Measurements from ENCODE around the gene SCN7A. TPM values are rescaled to one million over a fixed set of nuclear protein-coding genes. Genes with fewer than 3 reads are reported as not detected.
"Not testable (repeated sequence)": the region's sequence is repeated elsewhere in the genome, so short reads cannot be mapped to it uniquely, and the experiment has no call there.

The SCN7A gene
- total and polyA plus RNA-seq, 4 donors, result 6.1 to 178 (median 23.6) TPM

- H3K27ac ChIP-seq (ENCODE audit: low read depth in 1 of 2, low read length in 1 of 2), result no peak overlapping the region
- H3K4me3 ChIP-seq, result no peak overlapping the region
- WGBS, 2 donors, result 78 to 86% methylated on average over 1 of the region's 1 CpG
- H3K4me1 ChIP-seq (ENCODE audit: control insufficient read depth in 5 of 5, insufficient read depth in 5 of 5, low read length in 5 of 5), result no peaks in the 10 kb centered on the region
- H3K36me3 ChIP-seq (ENCODE audit: control insufficient read depth in 4 of 4, insufficient read depth in 4 of 4, low read length in 4 of 4), result peaks cover 0 to 41% (median 14%) of the 10 kb centered on the region in 4 donors
- no peaks in the 10 kb centered on the region for H3K27me3 ChIP-seq (ENCODE audit: control insufficient read depth in 3 of 3, insufficient read depth in 3 of 3, low read length in 2 of 3)
- no peak overlapping the region for H3K9ac ChIP-seq (ENCODE audit: insufficient read depth in 1 of 2, low read length in 2 of 2)
- peaks cover 0 to 2% (median 0%) of the 10 kb centered on the region in 4 donors for H3K9me3 ChIP-seq (ENCODE audit: control insufficient read depth in 4 of 4, insufficient read depth in 3 of 4, low read length in 3 of 4)
- ATAC-seq (ENCODE audit: insufficient read depth, low FRiP score) (no peak), DNase-seq (no peak)
- TF ChIP-seq CTCF (IDR thresholded peaks at IDR 0.05; ENCODE audit: control extremely low read depth, extremely low read depth), result no peak
These were observed 29.9 kb downstream of the SCN7A start for GRCh38 chr2:166464187-166464586.

- Histone ChIP-seq H3K27ac (ENCODE audit: low read depth in 1 of 2, low read length in 1 of 2) (no peak overlapping the region), H3K4me1 (ENCODE audit: control insufficient read depth in 5 of 5, insufficient read depth in 5 of 5, low read length in 5 of 5) (no peaks in the 10 kb centered on the region), H3K36me3 (ENCODE audit: control insufficient read depth in 4 of 4, insufficient read depth in 4 of 4, low read length in 4 of 4) (peaks cover 0 to 38% (median 14%) of the 10 kb centered on the region in 4 donors), H3K9ac (ENCODE audit: insufficient read depth in 1 of 2, low read length in 2 of 2) (no peak overlapping the region), H3K4me3 (no peak overlapping the region), H3K9me3 (ENCODE audit: control insufficient read depth in 4 of 4, insufficient read depth in 3 of 4, low read length in 3 of 4) (peaks cover 0 to 2% (median 0%) of the 10 kb centered on the region in 4 donors), H3K27me3 (ENCODE audit: control insufficient read depth in 3 of 3, insufficient read depth in 3 of 3, low read length in 2 of 3) (no peaks in the 10 kb centered on the region)
- TF ChIP-seq CTCF (IDR thresholded peaks at IDR 0.05; ENCODE audit: control extremely low read depth, extremely low read depth), result no peak
- 98 to 100% methylated on average over 5 of the region's 5 CpGs for WGBS, 2 donors
- ATAC-seq (ENCODE audit: insufficient read depth, low FRiP score), result no peak
- DNase-seq, result no peak
These were observed 30.4 kb downstream of the SCN7A start for GRCh38 chr2:166463640-166464039.

- 94 to 97% methylated on average over 1 of the region's 1 CpG for WGBS, 2 donors
- no peak overlapping the region for H3K27ac ChIP-seq (ENCODE audit: low read depth in 1 of 2, low read length in 1 of 2)
- no peak overlapping the region for H3K9ac ChIP-seq (ENCODE audit: insufficient read depth in 1 of 2, low read length in 2 of 2)
- peaks cover 0 to 4% (median 0%) of the 10 kb centered on the region in 5 donors for H3K4me1 ChIP-seq (ENCODE audit: control insufficient read depth in 5 of 5, insufficient read depth in 5 of 5, low read length in 5 of 5)
- H3K36me3 ChIP-seq (ENCODE audit: control insufficient read depth in 4 of 4, insufficient read depth in 4 of 4, low read length in 4 of 4), result peaks cover 0 to 24% (median 7%) of the 10 kb centered on the region in 4 donors
- H3K9me3 ChIP-seq (ENCODE audit: control insufficient read depth in 4 of 4, insufficient read depth in 3 of 4, low read length in 3 of 4), result peaks cover 0 to 2% (median 0%) of the 10 kb centered on the region in 4 donors
- no peak overlapping the region for H3K4me3 ChIP-seq
- no peaks in the 10 kb centered on the region for H3K27me3 ChIP-seq (ENCODE audit: control insufficient read depth in 3 of 3, insufficient read depth in 3 of 3, low read length in 2 of 3)
- no peak for TF ChIP-seq CTCF (IDR thresholded peaks at IDR 0.05; ENCODE audit: control extremely low read depth, extremely low read depth)
- no peak for DNase-seq
- ATAC-seq (ENCODE audit: insufficient read depth, low FRiP score), result no peak
These were observed 35.4 kb downstream of the SCN7A start for GRCh38 chr2:166458674-166459073.

GRCh38 chr2:166455823-166456222 is 38.2 kb downstream of the SCN7A start:
- H3K9ac ChIP-seq (ENCODE audit: insufficient read depth in 1 of 2, low read length in 2 of 2); H3K27me3 ChIP-seq (ENCODE audit: control insufficient read depth in 3 of 3, insufficient read depth in 3 of 3, low read length in 2 of 3); DNase-seq; H3K27ac ChIP-seq (ENCODE audit: low read depth in 1 of 2, low read length in 1 of 2); H3K9me3 ChIP-seq (ENCODE audit: control insufficient read depth in 4 of 4, insufficient read depth in 3 of 4, low read length in 3 of 4); H3K4me3 ChIP-seq; H3K4me1 ChIP-seq (ENCODE audit: control insufficient read depth in 5 of 5, insufficient read depth in 5 of 5, low read length in 5 of 5); ATAC-seq (ENCODE audit: insufficient read depth, low FRiP score): not testable (repeated sequence)
- peaks cover 0 to 13% (median 5%) of the 10 kb centered on the region in 4 donors for H3K36me3 ChIP-seq (ENCODE audit: control insufficient read depth in 4 of 4, insufficient read depth in 4 of 4, low read length in 4 of 4)
- WGBS, 2 donors, result 93% methylated on average over 4 of the region's 4 CpGs

All from lung (tissue), 12 donors.